IPS-11a (cell line): Measurements from ENCODE around the gene MORN5.

ENCODE experiments used
- H3K4me3 ChIP-seq: one replicate; pipeline ENCODE4 v1.5.1; 2013; ENCODE audit warnings: low read depth, low read length, control low read depth

Gene MORN5

DNA sequence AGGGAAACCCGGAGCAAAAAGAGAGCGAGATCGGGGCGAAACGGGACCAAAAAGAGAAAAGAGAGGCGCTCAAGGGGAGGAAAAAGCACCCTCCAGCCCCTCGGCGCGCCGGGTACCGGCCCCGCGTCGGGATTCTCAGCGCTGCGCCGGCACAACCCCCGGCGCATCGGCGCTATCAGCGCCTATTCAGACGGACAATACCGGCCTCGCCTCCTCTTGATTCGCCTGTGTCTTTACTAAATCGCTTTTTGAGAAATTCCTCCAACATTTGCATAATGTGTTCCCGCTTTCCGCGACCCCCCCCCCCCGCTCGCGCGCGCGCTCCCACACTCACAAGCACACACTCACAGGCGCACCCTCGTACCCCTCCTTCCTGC, 68.5 kb downstream of the MORN5 start:
- H3K4me3 ChIP-seq: peak overlapping the region; percentile 21

DNA sequence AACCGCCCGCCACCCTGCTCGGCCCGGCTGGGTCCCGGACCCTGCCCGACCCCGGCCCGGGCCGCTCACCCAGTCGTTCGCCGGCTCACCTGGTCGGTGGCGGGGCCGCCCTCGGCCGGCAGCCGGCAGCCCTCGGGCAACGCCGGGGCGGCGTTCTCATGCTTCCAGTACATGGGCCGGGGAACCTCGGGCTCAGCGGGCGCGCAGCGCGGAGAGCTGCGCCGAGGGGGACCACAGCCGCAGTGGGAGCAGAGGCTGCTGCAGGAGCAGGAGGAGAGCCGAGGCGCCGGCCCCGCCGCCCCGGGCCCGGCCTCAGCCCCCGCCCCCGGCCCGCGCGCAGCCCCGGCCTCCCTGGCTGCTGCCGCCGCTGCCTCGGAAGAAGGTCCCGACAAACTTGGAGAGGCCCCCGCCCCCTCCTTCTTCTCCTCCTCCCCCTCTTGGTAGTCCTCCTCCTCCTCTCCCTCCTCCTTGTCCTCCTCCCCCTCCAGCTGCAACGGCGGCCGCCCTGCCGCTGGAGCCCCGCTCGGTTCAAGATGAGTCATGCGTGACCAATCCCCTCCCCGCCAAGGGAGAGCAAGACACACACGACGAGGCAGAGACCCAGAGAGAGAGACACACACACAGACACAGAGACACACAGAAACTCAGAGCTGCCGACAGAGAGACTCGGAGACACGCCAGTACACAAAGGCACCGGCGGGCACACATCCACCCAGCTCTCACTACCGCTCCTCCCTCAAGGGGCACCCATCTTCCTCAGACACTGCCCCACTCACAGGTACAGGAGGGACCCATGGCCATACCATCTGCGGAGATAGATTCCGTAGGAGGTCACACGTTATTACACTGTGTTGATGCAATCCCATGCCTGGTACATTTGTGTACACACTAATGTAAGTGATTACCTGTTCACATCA, 69.1 kb downstream of the MORN5 start, which contains the start of gene LHX6:
LHX6 (minus strand) TSS at position 390 of the 917 bp plus-strand sequence; CDS start at position 173, 217 bp downstream.
- peak within 1 kb of the TSS; percentile 21 for H3K4me3 ChIP-seq

DNA sequence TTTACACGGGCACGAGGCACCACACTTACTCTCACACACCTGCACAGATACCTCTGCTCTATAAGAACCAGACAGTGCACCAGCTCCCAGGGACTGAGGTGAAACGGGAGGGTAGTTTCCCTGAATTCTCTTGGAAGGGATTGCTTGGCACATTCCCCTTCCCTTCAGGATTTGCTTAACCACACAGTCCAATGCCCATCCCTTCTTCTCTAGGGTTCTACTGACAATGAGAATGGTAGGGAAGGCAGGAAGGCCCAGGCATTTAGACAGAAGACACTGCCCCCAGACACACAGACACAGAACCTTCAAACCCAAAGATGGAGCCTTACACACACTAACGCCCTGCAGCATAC, 69.8 kb downstream of the MORN5 start:
- H3K4me3 ChIP-seq: no peak overlapping the region

- no peak overlapping the region for H3K4me3 ChIP-seq
Observed at GRCh38 chr9:122232796-122233306, 73.1 kb downstream of the MORN5 start.

DNA sequence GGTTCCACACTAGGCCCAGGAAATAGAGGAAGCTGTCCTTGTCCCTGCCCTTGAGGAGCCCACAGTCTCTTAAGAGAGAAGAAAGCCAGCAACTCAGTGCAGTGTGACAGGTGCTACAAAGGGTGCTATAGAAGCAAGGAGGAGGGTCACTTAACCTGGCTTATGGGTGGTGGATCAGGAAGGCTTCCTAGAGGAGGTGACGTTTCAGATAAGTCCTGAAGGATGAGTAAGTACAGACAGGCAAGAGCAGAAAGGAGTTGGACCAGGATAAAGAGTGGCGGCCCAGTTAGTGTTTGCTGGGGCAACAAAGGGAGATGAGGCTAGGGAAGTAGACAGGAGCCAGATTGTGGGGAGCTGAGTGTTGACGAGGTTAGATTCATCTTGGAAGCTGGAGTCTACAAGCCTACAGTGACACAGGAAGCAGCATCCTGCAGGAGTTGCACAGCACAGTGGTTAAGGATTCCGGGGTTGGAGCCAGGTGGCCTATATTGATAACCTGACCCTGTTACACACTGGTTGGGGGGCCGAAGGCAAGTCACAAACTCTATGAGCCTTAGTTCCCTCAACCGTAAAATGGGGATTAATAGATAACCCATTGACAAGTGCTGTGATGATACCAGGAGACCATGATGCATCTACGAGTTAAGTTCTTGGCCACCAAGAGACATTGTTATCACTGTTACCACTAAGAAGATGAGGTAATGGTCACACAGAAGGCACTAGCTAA, 74.5 kb downstream of the MORN5 start:
- H3K4me3 ChIP-seq: no peak overlapping the region

GRCh38 chr9:122236681-122237080, 77.0 kb downstream of the MORN5 start:
- H3K4me3 ChIP-seq: no peak overlapping the region

DNA sequence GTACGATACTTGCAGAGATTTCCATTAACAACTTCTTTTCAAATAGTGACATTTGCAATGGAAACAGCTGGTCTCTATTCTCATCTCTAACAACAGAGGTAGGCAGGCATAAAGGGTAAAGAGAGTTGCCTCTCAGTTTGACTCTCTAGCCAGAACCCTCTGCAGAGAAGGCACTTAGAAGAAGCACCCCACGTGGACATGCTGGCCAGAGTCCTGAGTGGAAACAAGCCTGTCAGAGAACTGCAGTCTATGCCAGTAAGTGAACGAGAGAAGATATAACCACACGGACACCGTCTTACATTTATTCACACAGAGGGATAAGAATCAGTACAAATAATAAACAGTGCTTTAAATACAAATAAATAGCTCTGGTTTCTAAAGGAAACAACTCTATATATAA, 80.0 kb downstream of the MORN5 start:
- H3K4me3 ChIP-seq: no peak overlapping the region

GRCh38 chr9:122244349-122244748, 84.6 kb downstream of the MORN5 start:
- no peak overlapping the region for H3K4me3 ChIP-seq

GRCh38 chr9:122246666-122247065, 87.0 kb downstream of the MORN5 start:
- H3K4me3 ChIP-seq: no peak overlapping the region

DNA sequence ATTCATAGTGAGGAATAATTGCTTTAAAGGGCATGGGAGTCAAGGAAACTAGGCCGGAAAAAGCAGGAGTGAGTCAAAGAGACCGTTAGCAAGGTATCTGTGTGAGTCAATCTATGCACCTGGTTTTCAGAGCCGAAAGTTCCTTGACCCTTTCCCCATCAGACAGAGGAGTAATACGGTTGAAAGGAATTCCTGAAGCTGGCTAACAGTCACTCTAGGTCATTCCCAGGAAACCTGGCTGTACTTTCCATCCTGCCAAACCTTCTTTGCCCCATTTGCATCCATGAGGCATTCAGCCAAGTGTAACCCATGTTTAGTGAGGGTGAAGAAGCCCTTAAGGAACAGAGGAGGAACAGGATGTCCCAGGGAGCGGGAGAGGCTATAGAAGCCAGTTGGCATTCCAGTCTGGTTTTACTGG, 88.7 kb downstream of the MORN5 start:
- no peak overlapping the region for H3K4me3 ChIP-seq
